Left lobe of liver (tissue), 2 donors: ENCODE data around the gene RANBP17. TPM values are rescaled to one million over a fixed set of nuclear protein-coding genes. Genes with fewer than 3 reads are reported as not detected.
A peak's percentile ranks its signal among the peaks of the same experiment; 100 is the strongest.
"Not testable (repeated sequence)": the region's sequence is repeated elsewhere in the genome, so short reads cannot be mapped to it uniquely, and the experiment has no call there.

Experiments used
- ATAC-seq: fragments of 200-7000 bp; cut with Tn5 transposase; one replicate; pipeline ENCODE4 v1.9.1; 2020; ENCODE audit warnings: mild to moderate bottlenecking, moderate library complexity
- DNase-seq: peaks from one replicate; pipeline ENCODE4 v3.0.0-alpha.2; 2020; ENCODE audit warnings: low spot score
- total RNA-seq: library from RNA; stranded (reverse); gene quantifications from one replicate; pipeline ENCODE4 v1.2.1, GENCODE V29; 2021
- donor health status: DM: no; HTN: no; CAD: no; lungs with moderate emphysema.
- donor health status: DM: no; HTN: yes; CAD: no.

The RANBP17 gene
- total RNA-seq, 1 donor from 2014 or later, result 3.0 TPM

DNA sequence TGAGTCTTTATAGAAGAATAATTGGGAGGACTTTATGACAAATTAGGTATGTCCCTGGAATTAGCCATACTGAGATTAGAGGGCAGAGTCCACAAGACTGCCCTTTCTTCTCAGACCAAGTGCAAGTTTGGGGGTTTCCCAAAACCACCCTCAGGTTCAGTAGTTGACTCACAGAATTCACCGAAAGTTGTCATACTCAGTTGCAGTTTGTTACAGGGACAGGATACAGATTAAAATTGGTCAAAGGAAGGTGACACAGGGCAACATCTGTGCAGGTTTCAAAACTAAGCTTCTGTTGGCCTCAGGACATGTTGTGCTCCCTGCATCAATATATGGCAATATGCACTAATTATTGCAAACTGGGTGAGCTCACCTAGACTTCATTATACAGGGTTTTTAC is 3.8 kb downstream of the RANBP17 start:
- ATAC-seq (no peak), DNase-seq (no peak)

DNA sequence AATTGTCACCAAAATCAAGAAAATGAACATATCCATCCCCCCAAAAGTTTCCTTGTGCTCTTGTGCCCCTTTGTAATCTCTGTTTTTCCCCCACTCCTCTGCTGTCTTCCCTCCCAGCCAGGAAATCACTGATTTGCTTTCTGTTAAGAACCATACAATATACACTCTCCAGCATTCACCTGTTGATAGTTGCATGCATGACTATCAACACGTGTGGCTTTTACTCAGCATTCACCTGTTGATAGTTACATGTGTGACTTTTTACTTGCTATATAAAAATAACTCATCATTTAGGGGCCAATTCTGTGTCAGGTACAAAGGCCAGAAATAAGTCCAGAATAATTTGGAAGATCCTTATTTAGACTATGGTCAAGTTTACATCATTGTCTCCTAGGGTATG is 6.0 kb downstream of the RANBP17 start:
- DNase-seq, result no peak
- no peak for ATAC-seq

DNA sequence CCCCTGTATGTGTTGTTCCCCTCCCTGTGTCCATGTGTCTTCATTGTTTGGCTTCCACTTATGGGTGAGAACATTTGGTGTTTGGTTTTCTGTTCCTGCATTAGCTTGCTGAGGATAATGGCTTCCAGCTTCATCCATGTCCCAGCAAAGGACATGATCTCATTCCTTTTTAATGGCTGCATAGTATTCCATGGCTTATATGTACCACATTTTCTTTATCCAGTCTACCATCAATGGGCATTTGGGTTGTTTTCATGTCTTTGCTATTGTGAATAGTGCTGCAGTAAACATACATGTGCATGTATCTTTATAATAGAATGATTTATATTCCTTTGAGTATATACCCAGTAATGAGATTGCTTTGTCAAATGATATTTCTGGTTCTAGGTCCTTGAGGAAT is 8.6 kb downstream of the RANBP17 start:
- ATAC-seq, DNase-seq: not testable (repeated sequence)

DNA sequence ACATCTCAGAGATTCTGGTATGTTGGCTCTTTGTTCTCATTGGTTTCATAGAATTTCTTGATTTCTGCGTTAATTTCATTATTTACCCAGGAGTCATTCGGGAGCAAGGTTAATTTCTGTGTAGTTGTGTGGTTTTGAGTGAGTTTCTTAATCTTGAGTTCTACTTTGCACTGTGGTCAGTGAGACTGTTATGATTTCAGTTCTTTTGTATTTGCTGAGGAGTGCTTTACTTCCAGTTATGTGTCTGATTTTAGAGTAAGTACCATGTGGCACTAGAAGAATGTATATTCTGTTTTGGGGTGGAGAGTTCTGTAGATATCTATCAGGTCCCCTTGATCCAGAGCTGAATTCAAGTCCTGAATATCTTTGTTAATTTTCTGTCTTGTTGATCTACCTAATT is 12.2 kb downstream of the RANBP17 start:
- ATAC-seq (no peak), DNase-seq (no peak)

DNA sequence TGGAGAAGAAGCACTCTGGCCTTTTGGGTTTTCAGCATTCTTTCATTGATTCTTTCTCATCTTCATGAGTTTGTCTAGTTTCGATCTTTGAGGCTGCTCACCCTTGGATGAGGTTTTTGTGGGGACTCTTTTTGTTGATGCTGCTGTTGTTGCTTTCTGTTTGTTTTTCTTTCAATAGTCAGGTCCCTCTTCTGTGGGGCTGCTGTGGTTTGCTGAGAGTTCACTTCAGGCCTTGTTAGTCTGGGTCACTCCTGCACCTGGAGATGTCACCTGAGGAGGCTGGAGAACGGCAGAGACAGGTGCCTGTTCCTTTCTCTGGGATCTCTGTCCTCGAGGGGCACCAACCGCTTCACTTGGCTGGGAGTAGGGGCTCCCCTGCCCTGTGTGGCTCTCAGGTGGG is 14.0 kb downstream of the RANBP17 start:
- no peak for DNase-seq
- ATAC-seq, result no peak

DNA sequence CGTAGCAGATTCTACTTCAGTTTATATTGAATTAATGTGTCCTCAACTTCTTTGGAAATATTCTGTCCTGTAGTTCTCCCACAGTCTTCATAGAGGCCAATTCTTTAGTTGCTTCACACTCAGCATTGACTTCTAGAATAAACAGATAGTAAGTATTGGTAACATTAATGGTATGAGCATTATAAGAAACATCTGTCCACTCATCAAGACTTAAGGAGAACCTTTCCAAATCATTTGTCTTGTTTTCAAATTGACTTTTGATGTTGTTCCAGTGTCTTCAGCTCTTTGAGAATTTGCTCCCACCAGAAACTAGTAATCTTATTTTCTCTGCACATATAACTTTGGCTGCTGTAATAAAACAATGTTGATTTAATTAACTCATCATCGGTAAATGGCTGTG is 18.3 kb downstream of the RANBP17 start:
- ATAC-seq, result no peak
- no peak for DNase-seq

DNA sequence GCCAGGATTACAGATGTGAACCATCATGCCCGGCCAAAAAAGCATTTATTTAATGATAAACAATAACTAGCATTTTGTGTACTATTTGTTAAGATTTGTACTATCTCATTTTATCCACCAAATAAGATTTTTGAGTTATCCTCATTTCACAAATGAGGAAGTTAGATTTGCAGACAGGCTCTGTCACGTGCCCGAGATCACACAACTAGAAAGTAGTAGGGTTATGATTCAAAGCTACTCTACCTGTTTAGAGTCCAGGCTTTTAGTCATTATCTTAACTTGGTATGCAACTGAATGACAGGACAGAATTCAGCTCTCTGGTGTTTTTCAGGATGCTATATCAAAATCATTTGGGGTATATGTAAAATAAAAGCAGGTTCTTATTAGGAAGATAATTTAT is 20.5 kb downstream of the RANBP17 start:
- ATAC-seq, result no peak

DNA sequence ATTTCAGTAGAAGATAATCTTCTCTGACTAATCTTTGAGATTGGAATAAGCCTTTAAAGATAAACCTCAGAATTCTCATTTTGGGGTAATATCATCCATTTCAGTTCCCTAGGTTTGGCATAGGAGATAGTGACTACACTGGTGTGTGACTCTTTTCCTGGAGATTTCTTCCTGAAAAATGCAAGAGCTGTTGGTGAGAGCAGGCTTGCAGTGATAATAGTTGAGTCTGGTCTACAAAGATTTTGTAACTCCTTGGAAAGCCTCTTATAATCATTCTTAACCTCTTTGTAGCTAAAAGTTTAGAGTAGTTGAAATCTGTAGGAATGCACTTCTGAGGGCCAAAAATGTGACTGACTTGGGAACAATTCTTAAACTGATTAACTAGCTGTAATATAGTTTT is 23.4 kb downstream of the RANBP17 start:
- DNase-seq (no peak), ATAC-seq (no peak)

More for the DNA sequence above, 20.5 kb downstream of the RANBP17 start:
- no peak for DNase-seq

DNA sequence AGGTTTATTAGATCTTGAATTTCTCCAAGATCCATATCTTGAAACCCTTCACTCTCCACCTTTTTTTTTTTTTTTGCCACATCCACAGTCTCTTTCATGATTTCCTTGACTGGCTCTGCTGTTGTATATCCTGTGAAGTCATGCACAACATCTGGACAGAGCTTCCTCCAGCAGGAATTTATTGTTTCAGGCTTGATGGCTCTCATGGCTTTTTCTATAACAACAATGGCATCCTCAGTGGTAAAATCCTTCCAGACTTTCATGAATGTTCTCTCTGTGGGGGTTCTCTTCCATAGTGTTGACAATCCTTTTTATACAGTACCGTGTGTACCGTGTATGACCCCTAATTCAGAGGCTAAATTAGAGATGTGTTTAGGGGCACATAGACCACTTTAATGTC is 24.0 kb downstream of the RANBP17 start:
- DNase-seq (no peak), ATAC-seq (no peak)

DNA sequence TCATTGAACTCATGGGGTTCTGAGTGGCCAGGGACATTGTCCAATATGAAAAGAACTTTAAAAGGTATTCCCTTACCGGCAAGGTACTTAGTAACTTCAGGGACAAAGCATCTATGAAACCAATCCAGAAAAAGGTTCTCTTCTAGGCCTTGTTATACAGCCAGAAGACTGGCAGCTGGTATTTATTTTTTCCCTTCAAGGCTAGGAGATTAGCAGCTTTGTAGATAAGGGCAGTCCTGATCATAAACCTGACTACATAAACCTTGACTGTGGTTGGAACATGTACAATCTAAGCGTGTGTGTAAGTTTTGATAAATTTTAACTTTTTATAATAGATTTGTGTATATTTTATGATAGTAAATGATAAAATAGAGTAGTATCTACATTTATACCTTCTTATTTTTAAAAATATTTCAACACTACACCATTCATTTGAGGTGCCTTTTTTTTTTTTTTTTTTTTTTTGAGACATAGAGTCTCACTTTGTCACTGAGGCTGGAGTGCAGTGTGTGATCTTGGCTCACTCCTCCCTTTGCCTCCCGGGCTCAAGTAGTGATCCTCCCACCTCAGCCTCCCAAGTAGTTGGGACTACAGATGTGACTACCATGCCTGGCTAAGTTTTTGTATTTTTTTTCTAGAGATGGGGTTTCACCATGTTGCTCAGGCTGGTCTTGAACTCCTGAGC is 24.5 kb downstream of the RANBP17 start:
- DNase-seq (no peak), ATAC-seq (no peak)

DNA sequence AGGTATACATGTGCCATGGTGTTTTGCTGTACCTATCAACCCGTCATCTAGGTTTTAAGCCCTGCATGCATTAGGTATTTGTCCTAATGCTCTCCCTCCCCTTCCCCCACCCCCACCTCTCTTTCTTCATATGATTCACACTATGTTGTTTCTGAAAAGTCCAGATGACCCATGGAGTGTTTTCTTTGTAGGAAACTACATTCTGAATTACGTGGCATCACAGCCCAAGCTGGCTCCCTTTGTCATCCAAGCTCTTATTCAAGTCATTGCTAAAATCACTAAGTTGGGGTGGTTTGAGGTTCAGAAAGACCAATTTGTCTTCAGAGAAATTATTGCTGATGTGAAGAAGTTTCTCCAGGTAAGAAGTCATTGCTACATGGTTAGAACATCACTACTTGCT is 30.4 kb downstream of the RANBP17 start:
- no peak for DNase-seq

DNA sequence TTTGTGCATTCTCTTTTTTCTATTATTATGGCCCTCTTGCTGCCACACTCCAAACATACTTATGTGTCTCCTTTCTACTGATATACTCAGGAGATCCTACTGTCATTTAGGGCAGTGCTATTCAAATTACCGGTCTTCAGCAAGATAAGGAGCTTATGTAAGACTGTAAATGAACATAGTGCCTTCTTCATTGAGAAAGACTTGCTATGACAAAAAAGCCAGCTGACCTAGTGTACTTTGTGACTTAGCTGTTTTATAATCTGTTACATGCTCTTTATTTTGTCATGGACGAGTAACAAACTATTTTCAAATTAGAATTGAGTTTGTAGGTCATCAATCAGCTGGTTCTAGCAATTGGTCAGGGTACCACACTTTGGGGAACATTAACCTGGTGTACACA is 32.8 kb downstream of the RANBP17 start:
- peak; percentile 59 for ATAC-seq
- DNase-seq, result no peak

More for the DNA sequence above, 30.4 kb downstream of the RANBP17 start:
- no peak for ATAC-seq

DNA sequence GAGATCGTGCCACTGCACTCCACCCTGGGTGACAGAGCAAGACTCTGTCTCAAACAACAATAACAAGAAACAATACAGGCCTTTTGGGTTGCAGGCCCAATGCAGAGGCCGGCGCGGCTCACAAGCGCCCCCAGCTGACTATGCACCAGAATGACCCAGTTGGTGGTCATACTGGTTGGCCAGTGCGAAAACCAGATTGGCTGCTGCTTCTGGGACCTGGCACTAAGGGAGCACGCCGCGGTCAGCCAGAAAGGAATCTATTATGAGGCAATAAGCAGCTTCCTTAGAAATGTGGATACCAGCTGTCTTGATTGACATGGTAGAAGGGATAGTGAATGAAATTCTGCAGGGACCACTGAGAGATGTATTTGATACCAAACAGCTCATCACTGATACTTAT is 35.0 kb downstream of the RANBP17 start:
- ATAC-seq (no peak), DNase-seq (no peak)

DNA sequence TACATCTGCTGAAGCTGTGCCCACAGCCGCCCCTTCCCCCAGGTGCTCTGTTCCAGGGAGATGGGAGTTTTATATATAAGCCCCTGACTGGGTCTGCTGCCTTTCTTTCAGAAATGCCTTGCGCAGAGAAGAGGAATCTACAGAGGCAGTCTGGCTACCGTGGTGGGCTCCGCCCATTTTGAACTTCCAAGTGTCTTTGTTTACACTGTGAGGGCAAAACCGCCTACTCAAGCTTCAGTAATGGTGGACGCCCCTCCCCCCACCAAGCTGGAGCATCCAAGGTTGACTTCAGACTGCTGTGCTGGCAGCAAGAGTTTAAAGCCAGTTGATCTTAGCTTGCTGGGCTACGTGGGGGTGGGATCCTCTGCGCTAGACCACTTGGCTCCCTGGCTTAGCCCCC is 41.3 kb downstream of the RANBP17 start:
- ATAC-seq (no peak), DNase-seq (no peak)

DNA sequence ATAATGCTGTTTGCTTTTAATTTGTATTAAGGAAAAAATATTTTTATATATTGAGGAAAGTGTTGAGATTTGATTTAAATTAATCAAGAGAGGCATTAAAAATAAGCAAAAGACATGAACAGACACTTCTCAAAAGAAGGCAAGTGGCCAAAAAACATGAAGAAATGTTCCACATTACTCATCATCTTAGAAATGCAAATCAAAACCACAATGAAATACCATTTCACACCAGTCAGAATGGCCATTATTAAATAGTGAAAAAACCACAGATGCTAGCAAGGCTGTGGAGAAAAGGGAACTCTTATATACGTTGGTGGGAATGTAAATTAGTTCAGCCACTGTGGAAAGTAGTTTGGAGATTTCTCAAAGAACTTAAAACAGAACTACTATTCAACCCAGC is 45.9 kb downstream of the RANBP17 start:
- ATAC-seq (no peak), DNase-seq (no peak)

DNA sequence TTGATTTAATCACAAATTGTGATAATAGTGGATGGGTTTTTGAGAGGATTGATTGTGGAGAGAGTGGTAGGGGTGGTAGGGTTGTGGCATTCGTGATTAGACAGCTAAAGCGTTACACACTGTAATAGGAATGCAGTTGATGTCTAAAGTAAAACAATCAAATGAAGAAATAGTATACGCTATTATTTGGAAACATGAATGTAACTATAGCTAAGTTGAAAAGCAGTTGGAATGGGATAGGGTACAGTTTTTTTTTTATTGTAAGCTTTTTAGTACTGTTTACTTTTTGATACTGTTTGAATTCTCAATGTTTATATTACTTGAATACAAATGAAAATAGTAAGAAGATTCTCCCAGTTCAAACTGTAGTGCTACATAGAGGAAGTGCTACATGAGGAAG is 51.8 kb downstream of the RANBP17 start:
- no peak for ATAC-seq

DNA sequence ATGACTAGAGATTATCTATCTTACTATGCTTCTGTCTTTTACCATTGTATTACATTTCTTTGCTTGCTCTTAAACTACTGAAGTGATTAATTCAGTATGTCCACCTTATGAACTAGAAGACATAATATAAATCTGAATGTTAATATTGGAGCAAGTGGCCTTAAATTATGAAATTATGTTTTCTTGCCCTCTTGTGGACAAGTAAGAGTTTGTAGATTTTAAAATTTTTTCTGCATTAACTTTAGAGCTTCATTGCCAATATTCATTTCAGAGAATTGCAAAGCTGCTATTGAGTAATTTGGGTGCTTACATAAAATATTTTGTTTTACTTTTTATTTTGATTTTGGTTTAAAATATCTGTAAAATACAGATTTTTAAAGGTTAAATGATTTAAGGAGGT is 55.3 kb downstream of the RANBP17 start:
- DNase-seq, result no peak
- no peak for ATAC-seq

More for the DNA sequence above, 51.8 kb downstream of the RANBP17 start:
- DNase-seq, result no peak

DNA sequence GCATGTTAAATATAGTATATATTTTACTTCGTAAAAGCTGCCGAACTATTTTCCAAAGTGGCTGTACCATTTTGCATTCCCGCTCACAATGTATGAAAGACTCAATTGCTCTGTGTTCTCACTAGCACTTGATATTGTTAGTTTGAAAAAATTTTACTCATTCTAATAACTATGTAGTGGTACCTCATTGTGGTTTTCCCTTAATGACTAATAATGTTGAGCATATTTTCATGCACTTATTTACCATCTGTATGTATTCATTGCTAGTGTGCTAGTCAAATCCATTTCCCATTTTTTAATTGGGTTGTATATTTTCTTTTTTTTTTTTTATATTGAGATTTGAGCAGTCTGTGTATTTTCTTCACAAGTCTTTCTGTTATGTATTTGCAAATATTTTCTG is 58.4 kb downstream of the RANBP17 start:
- ATAC-seq (no peak), DNase-seq (no peak)

DNA sequence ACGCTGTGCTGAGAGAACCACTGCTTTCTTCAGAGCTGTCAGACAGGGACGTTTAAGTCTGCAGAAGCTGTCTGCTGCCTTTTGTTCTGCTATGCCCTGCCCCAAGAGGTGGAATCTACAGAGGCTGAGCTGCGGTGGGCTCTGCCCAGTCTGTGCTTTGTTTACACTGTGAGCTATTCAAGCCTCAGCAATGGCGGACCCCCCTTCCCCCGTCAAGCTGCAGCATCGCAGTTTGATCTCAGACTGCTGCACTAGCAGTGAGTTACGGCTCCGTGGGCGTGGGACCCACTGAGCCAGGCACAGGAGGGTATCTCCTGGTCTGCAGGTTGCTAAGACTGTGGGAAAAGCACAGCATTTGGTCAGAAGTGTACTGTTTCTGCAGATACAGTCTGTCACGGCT is 60.5 kb downstream of the RANBP17 start:
- DNase-seq, ATAC-seq: not testable (repeated sequence)

DNA sequence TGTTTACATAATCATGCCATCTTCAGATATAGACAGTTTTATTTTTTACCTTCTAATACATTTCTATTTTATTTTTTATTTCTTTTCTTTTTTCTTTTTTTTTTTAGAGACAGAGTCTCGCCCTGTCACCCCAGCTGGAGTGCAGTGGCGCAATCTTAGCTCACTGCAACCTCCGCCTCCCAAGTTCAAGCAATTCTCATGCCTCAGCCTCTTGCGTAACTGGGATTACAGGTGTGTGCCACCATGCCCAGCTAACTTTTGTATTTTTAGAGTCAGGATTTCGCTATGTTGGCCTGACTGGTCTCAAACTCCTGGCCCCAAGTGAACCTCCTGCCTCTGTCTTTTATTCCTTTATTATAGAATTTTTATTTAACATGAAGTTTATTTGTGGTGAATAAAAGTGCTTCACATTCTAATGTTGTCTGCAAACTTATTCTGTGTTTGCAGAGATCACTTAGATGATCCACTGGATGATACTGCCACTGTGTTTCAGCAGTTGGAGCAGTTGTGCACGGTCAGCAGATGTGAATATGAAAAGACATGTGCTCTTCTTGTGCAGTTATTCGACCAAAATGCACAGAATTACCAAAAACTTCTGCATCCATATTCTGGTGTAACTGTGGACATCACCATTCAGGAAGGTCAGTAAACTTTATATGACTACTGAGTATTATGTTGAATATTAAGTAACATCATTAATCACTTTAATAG is 62.2 kb downstream of the RANBP17 start:
- ATAC-seq, result no peak
- DNase-seq, result no peak

DNA sequence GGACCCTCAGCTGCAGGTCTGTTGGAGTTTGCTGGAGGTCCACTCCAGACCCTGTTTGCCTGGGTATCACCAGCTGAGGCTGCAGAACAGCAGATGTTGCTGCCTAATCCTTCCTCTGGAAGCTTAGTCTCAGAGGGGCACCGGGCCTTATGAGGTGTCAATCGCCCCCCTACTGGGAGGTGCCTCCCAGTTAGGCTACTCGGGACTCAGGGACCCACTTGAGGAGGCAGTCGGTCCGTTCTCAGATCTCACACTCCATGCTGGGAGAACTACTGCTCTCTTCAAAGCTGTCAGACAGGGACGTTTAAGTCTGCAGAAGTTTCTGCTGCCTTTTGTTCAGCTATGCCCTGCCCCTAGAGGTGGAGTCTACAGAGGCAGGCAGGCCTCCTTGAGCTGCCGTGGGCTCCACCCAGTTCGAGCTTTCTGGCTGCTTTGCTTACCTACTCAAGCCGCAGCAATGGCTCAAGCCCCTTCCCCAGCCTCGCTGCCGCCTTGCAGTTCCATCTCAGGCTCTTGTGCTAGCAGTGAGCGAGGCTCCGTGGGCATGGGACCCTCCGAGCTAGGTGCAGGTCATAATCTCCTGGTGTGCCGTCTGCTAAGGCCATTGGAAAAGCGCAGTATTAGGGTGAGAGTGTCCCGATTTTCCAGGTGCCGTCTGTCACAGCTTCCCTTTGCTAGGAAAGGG is 73.9 kb downstream of the RANBP17 start:
- not testable (repeated sequence) for DNase-seq, ATAC-seq

DNA sequence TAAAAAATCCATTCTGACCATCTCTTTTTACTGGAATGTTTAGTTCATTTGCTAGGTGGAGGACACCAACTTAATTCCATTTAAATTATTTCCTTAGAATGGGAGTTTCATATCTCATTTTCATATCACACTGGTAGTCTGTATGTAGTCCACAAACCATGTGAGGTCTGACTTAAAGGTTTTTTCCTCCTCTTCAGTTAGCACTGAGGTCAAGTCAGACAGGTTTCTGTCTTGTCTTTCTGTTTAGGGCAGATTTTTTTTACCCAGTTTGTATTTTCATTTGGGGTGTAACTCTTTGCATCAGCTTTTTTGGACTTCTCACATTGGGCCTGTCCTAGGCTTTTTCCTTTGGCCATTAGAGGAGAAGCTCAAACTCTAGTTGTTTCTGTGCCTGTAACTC is 75.3 kb downstream of the RANBP17 start:
- DNase-seq (no peak), ATAC-seq (no peak)
